A549 (cell line): ENCODE measurements around the gene PRRC2B.

Experiments used
- BHLHE40 ChIP-seq: IDR thresholded peaks from 2 replicates; pipeline ENCODE4 v1.6.1; 2012; ENCODE audit warnings: low read depth, low read length, inconsistent platforms
- CTCF ChIP-seq: fragments of >200 bp; sonication (Bioruptor Twin); formaldehyde crosslinking; IDR thresholded peaks from 3 replicates; pipeline ENCODE4 v1.5.1; 2016
- ELK1 ChIP-seq: fragments of 150-350 bp; IDR thresholded peaks from 2 replicates; pipeline ENCODE4 v1.6.1; 2014; ENCODE audit warnings: low read depth, mild to moderate bottlenecking, low read length
- EP300 ChIP-seq, 2 experiments: fragments of >200 bp; sonication (Bioruptor Twin); formaldehyde crosslinking; IDR thresholded peaks; 2 replicates in 1 of 2; 3 replicates in 1 of 2; pipeline ENCODE4 v1.6.1; 2016 to 2017
- HDAC2 ChIP-seq: fragments of 200-600 bp; sonication (generic); IDR thresholded peaks from 2 replicates; pipeline ENCODE4 v1.6.1; 2016
- HMGXB4 ChIP-seq: fragments of 250-450 bp; sonication (Bioruptor Pico); IDR thresholded peaks from 2 replicates; pipeline ENCODE4 v1.5.0; 2021; ENCODE audit warnings: mild to moderate bottlenecking, moderate library complexity, borderline replicate concordance
- KDM5A ChIP-seq: fragments of 200-600 bp; sonication (generic); IDR thresholded peaks from 2 replicates; pipeline ENCODE4 v1.6.1; 2016; ENCODE audit warnings: antibody characterized with exemption, mild to moderate bottlenecking
- PHF8 ChIP-seq: fragments of 200-600 bp; sonication (generic); IDR thresholded peaks from 2 replicates; pipeline ENCODE4 v1.6.1; 2016; ENCODE audit warnings: low read depth, mild to moderate bottlenecking, antibody characterized with exemption, moderate library complexity, borderline replicate concordance
- POLR2A ChIP-seq: IDR thresholded peaks from 2 replicates; pipeline ENCODE4 v1.6.1; 2012; ENCODE audit warnings: mild to moderate bottlenecking, low read length
- RAD21 ChIP-seq, 2 experiments: fragments of >200 bp in 1 of 2; sonication (Bioruptor Twin) in 1 of 2; formaldehyde crosslinking in 1 of 2; IDR thresholded peaks in 1 of 2; conservative IDR thresholded peaks in 1 of 2; 2 replicates in 1 of 2; 3 replicates in 1 of 2; pipeline ENCODE4 v1.6.1; 2012 to 2018; ENCODE audit warnings: inconsistent platforms in 1 of 2
- RARB ChIP-seq: fragments of 250-450 bp; sonication (Bioruptor Pico); IDR thresholded peaks from 2 replicates; pipeline ENCODE4 v1.8.0; 2021; ENCODE audit warnings: mild to moderate bottlenecking, moderate library complexity
- RCOR1 ChIP-seq: fragments of 150-350 bp; IDR thresholded peaks from 2 replicates; pipeline ENCODE4 v1.6.1; 2014; ENCODE audit warnings: antibody characterized with exemption, low read length, low read depth
- REST ChIP-seq: fragments of 200-600 bp; sonication (generic); IDR thresholded peaks from 2 replicates; pipeline ENCODE4 v1.6.1; 2016; ENCODE audit warnings: antibody characterized with exemption, mild to moderate bottlenecking, moderate library complexity

GRCh38 chr9:131434673-131435072, 40.8 kb downstream of the PRRC2B start:
- TF ChIP-seq CTCF (no peak), REST (no peak), HMGXB4 (CRISPR knock-in tag) (no peak), EP300 (IDR thresholded peaks at IDR 0.05) (no peak), KDM5A (no peak), POLR2A (no peak), PHF8 (no peak), HDAC2 (no peak), ELK1 (no peak), RAD21 (conservative IDR thresholded peaks at IDR 0.05 in 1 of 2, IDR thresholded peaks at IDR 0.05 in 1 of 2) (no peak), RARB (CRISPR knock-in tag) (no peak), BHLHE40 (no peak), RCOR1 (no peak)
